GM23338 (cell line): ENCODE measurements around the gene BRI3BP. TPM values are rescaled to one million over a fixed set of nuclear protein-coding genes. Genes with fewer than 3 reads are reported as not detected.

Source experiments
- ATAC-seq: fragments of 200-7000 bp; cut with Tn5 transposase; 3 replicates; pipeline ENCODE4 v1.9.1; 2020
- DNase-seq: peaks from one replicate; pipeline ENCODE4 v3.0.0-alpha.2; 2015; ENCODE audit warnings: low spot score
- H2AFZ ChIP-seq: fragments of 200-600 bp; sonication (generic); 2 replicates; pipeline ENCODE4 v1.8.0; 2016; ENCODE audit warnings: antibody characterized with exemption, mild to moderate bottlenecking, moderate library complexity
- H3F3A ChIP-seq: fragments of 200-600 bp; sonication (generic); replicated peaks from 2 replicates; pipeline ENCODE4 v1.8.0; 2017; ENCODE audit warnings: antibody characterized with exemption, mixed run types, low read depth
- H3K27ac ChIP-seq: fragments of 200-600 bp; sonication (generic); 2 replicates; pipeline ENCODE4 v1.6.1; 2016; ENCODE audit warnings: low read depth
- H3K27me3 ChIP-seq: fragments of 200-600 bp; sonication (generic); 2 replicates; pipeline ENCODE4 v1.8.0; 2016; ENCODE audit warnings: mild to moderate bottlenecking, mixed run types, moderate library complexity; ENCODE audit not compliant: insufficient read depth
- H3K36me3 ChIP-seq: fragments of 200-600 bp; sonication (generic); 2 replicates; pipeline ENCODE4 v1.8.0; 2016; ENCODE audit warnings: mild to moderate bottlenecking; ENCODE audit not compliant: insufficient read depth
- H3K4me1 ChIP-seq: fragments of 200-600 bp; sonication (generic); 2 replicates; pipeline ENCODE4 v1.8.0; 2016; ENCODE audit warnings: mild to moderate bottlenecking, moderate library complexity; ENCODE audit not compliant: insufficient read depth
- H3K4me2 ChIP-seq: fragments of 200-600 bp; sonication (generic); 2 replicates; pipeline ENCODE4 v1.7.1; 2017; ENCODE audit warnings: mixed run types
- H3K4me3 ChIP-seq: fragments of 200-600 bp; sonication (generic); 2 replicates; pipeline ENCODE4 v1.6.1; 2016; ENCODE audit warnings: mixed run types
- H3K79me2 ChIP-seq: fragments of 200-600 bp; sonication (generic); replicated peaks from 2 replicates; pipeline ENCODE4 v1.8.0; 2017; ENCODE audit warnings: mild to moderate bottlenecking; ENCODE audit not compliant: insufficient read depth
- H3K9me2 ChIP-seq: fragments of 200-600 bp; sonication (generic); 2 replicates; pipeline ENCODE4 v1.8.0; 2017; ENCODE audit not compliant: insufficient read depth
- H4K20me1 ChIP-seq: fragments of 200-600 bp; sonication (generic); replicated peaks from 2 replicates; pipeline ENCODE4 v1.8.0; 2017; ENCODE audit warnings: mild to moderate bottlenecking; ENCODE audit not compliant: insufficient read depth
- H3K27ac Mint-ChIP-seq: 2 replicates; pipeline ENCODE4 v1.8.0; 2020; ENCODE audit warnings: inconsistent platforms, mild to moderate bottlenecking, moderate library complexity, mixed read lengths
- H3K27me3 Mint-ChIP-seq: 3 replicates; pipeline ENCODE4 v1.8.0; 2022; ENCODE audit warnings: low read depth, mild to moderate bottlenecking, moderate library complexity, mixed read lengths, inconsistent platforms; ENCODE audit not compliant: insufficient read depth, poor library complexity
- H3K36me3 Mint-ChIP-seq: 3 replicates; pipeline ENCODE4 v1.8.0; 2021; ENCODE audit warnings: low read depth, mild to moderate bottlenecking, inconsistent platforms, moderate library complexity, mixed read lengths
- H3K4me1 Mint-ChIP-seq: 3 replicates; pipeline ENCODE4 v1.8.0; 2020; ENCODE audit warnings: mild to moderate bottlenecking, inconsistent platforms, mixed read lengths
- H3K4me3 Mint-ChIP-seq: 3 replicates; pipeline ENCODE4 v1.8.0; 2021; ENCODE audit warnings: moderate library complexity, mild to moderate bottlenecking, inconsistent platforms, mixed read lengths
- H3K9me3 Mint-ChIP-seq: 3 replicates; pipeline ENCODE4 v1.8.0; 2020; ENCODE audit warnings: moderate library complexity, mild to moderate bottlenecking, inconsistent platforms, mixed read lengths
- JUNB ChIP-seq: IDR thresholded peaks from one replicate; pipeline ENCODE4 v1.6.1; 2016; ENCODE audit warnings: antibody characterized with exemption; ENCODE audit not compliant: unreplicated experiment
- NANOG ChIP-seq: IDR thresholded peaks from 2 replicates; pipeline ENCODE4 v1.6.1; 2016; ENCODE audit warnings: antibody characterized with exemption, borderline replicate concordance
- STAT1 ChIP-seq: IDR thresholded peaks from one replicate; pipeline ENCODE4 v1.6.1; 2016; ENCODE audit warnings: antibody characterized with exemption; ENCODE audit not compliant: unreplicated experiment
- ZNF331 ChIP-seq: fragments of 250-450 bp; sonication (Bioruptor Pico); IDR thresholded peaks from 2 replicates; pipeline ENCODE4 v1.5.0; 2020; ENCODE audit warnings: low read depth, mild to moderate bottlenecking, moderate library complexity
- polyA plus RNA-seq: library from polyadenylated mRNA; unstranded; fragments of >200 nt; fragmentation: Nextera tagmentation; extraction: Ambion mirVana; gene quantifications from 2 replicates; pipeline ENCODE4 v1.2.1, GENCODE V29; 2016
- total RNA-seq: library from RNA; depleted of rRNA; stranded (reverse); fragments of >200 nt; shearing (Covaris generic); gene quantifications from 2 replicates; pipeline ENCODE4 v1.2.3, GENCODE V29; 2014
- TF ChIP-seq, protein P1 (sequence below): IDR thresholded peaks from one replicate; pipeline ENCODE4 v1.6.1; 2018; ENCODE audit warnings: antibody characterized with exemption; ENCODE audit not compliant: unreplicated experiment
- TF ChIP-seq, protein P2 (sequence below): IDR thresholded peaks from 2 replicates; pipeline ENCODE4 v1.6.1; 2016; ENCODE audit warnings: antibody characterized with exemption

Gene BRI3BP
- total and polyA plus RNA-seq, 2 experiments from 2014 or later: 5.8 to 10.7 TPM

DNA sequence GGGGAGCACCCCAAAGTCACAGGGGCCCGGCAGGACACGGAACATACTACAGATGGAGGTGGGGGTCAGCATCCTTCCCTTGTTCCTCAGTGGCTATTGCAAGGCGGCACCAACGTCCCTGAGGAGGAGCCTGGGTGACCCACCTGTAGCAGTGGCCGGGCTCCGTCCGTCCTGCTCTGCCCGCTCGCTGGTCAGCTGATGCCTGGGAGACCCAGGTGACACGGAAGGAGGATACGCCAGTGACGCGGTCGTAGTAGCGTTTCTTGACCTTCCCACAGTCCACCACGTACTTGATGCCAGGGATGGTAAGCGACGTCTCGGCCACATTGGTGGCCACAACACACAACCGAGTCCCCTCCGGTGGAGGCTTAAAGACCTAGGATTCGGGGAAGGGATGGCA, 29.2 kb upstream of the BRI3BP start:
- Histone ChIP-seq H3K36me3 (peaks cover 33% of the 10 kb centered on the region; the same call in 1 of the 2 replicates), H4K20me1 (0 out of 2 replicates have a peak, but pooled peaks cover under 1% of the 10 kb centered on the region)
- TF ChIP-seq STAT1 (no peak), NANOG (no peak), ZNF331 (CRISPR knock-in tag) (no peak), JUNB (no peak)
- TF ChIP-seq, protein P1, sequence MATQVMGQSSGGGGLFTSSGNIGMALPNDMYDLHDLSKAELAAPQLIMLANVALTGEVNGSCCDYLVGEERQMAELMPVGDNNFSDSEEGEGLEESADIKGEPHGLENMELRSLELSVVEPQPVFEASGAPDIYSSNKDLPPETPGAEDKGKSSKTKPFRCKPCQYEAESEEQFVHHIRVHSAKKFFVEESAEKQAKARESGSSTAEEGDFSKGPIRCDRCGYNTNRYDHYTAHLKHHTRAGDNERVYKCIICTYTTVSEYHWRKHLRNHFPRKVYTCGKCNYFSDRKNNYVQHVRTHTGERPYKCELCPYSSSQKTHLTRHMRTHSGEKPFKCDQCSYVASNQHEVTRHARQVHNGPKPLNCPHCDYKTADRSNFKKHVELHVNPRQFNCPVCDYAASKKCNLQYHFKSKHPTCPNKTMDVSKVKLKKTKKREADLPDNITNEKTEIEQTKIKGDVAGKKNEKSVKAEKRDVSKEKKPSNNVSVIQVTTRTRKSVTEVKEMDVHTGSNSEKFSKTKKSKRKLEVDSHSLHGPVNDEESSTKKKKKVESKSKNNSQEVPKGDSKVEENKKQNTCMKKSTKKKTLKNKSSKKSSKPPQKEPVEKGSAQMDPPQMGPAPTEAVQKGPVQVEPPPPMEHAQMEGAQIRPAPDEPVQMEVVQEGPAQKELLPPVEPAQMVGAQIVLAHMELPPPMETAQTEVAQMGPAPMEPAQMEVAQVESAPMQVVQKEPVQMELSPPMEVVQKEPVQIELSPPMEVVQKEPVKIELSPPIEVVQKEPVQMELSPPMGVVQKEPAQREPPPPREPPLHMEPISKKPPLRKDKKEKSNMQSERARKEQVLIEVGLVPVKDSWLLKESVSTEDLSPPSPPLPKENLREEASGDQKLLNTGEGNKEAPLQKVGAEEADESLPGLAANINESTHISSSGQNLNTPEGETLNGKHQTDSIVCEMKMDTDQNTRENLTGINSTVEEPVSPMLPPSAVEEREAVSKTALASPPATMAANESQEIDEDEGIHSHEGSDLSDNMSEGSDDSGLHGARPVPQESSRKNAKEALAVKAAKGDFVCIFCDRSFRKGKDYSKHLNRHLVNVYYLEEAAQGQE: no peak
- TF ChIP-seq, protein P2, sequence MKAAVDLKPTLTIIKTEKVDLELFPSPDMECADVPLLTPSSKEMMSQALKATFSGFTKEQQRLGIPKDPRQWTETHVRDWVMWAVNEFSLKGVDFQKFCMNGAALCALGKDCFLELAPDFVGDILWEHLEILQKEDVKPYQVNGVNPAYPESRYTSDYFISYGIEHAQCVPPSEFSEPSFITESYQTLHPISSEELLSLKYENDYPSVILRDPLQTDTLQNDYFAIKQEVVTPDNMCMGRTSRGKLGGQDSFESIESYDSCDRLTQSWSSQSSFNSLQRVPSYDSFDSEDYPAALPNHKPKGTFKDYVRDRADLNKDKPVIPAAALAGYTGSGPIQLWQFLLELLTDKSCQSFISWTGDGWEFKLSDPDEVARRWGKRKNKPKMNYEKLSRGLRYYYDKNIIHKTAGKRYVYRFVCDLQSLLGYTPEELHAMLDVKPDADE: no peak

DNA sequence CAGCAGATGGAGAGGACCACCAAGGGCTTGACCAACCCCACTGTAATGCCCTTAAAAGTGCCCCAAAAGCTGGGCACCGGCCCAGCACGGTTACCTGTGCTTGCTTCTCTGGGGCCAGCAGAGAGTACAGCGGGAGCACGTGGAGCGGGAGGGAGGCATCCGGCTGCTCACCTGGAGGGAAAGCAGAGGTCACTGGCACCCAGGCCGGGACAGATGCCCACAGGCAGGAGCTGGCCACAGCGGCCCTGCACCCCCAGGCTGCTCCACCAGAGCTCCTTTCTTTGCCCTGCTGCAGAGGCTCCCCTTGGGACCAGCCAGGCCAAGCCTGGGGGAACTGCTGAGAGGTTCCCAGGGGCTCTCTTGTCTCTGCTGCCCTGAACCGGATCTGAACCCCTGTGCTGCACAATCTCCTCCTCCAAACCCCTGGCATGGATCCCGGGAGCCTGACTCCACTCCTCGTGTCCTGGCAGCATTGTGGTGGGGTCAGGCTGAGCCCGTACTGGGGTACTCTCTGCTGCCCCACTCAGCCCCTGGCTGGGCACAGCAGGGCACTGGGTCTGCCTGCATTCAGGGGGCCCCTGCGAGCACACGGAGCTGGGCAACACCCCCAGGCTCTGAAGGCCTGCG, 28.5 kb upstream of the BRI3BP start:
- H2AFZ ChIP-seq: no peak overlapping the region
- Mint-ChIP-seq H3K36me3 (peaks cover 79% of the 10 kb centered on the region), H3K27ac (no peak overlapping the region), H3K4me1 (no peaks in the 10 kb centered on the region), H3K9me3 (no peaks in the 10 kb centered on the region), H3K27me3 (peaks cover 8% of the 10 kb centered on the region), H3K4me3 (no peak overlapping the region)
- no peak overlapping the region for H3K4me3 ChIP-seq
- peaks cover 7% of the 10 kb centered on the region; the same call in 1 of the 2 replicates for H4K20me1 ChIP-seq
- H3K27me3 ChIP-seq: no peaks in the 10 kb centered on the region
- H3K4me1 ChIP-seq: no peaks in the 10 kb centered on the region
- H3F3A ChIP-seq: no peaks in the 10 kb centered on the region
- ATAC-seq (no peak; the same call in 2 of the 3 replicates), DNase-seq (no peak)
- H3K36me3 ChIP-seq: peaks cover 26% of the 10 kb centered on the region; the same call in 1 of the 2 replicates
- no peak overlapping the region for H3K4me2 ChIP-seq
- H3K79me2 ChIP-seq: no peaks in the 10 kb centered on the region
- no peaks in the 10 kb centered on the region for H3K9me2 ChIP-seq
- no peak overlapping the region for H3K27ac ChIP-seq
- TF ChIP-seq ZNF331 (CRISPR knock-in tag): no peak
- TF ChIP-seq, protein P1: no peak
- TF ChIP-seq STAT1: no peak

More for the DNA sequence above, 29.2 kb upstream of the BRI3BP start:
- no peak for DNase-seq
- no peak overlapping the region for H2AFZ ChIP-seq
- H3K36me3 Mint-ChIP-seq: peaks cover 79% of the 10 kb centered on the region
- no peaks in the 10 kb centered on the region for H3K9me3 Mint-ChIP-seq
- no peak overlapping the region for H3K4me3 ChIP-seq
- H3K4me1 Mint-ChIP-seq: no peaks in the 10 kb centered on the region
- H3K27me3 ChIP-seq: no peaks in the 10 kb centered on the region
- no peaks in the 10 kb centered on the region for H3K9me2 ChIP-seq
- H3K79me2 ChIP-seq: no peaks in the 10 kb centered on the region
- H3K27me3 Mint-ChIP-seq: peaks cover 8% of the 10 kb centered on the region
- H3K27ac ChIP-seq: no peak overlapping the region
- H3K27ac Mint-ChIP-seq: no peak overlapping the region
- no peak for ATAC-seq
- no peaks in the 10 kb centered on the region for H3F3A ChIP-seq
- H3K4me1 ChIP-seq: no peaks in the 10 kb centered on the region
- no peak overlapping the region for H3K4me3 Mint-ChIP-seq
- H3K4me2 ChIP-seq: no peak overlapping the region
